Pancreas (tissue), 10 donors: Measurements from ENCODE around the gene CDH13. TPM values are rescaled to one million over a fixed set of nuclear protein-coding genes. Genes with fewer than 3 reads are reported as not detected.

ENCODE experiments used
- ATAC-seq, 4 donors: fragments of 200-7000 bp; cut with Tn5 transposase; one replicate each; pipeline versions ENCODE4 v1.8.0 to v1.9.1; 2020; ENCODE audit warnings: mild to moderate bottlenecking in 4 of 4, moderate library complexity in 4 of 4
- DNase-seq, 6 donors: peaks; one replicate each; pipeline ENCODE4 v3.0.0-alpha.2; 2020
- FAIRE-seq: peaks from 2 replicates; lab custom pipeline; 2012; peaks lifted over from hg19 to GRCh38; lab: Jason Lieb, UNC
- H3K27ac ChIP-seq, 4 donors: fragments of 200-600 bp; sonication (generic); 1 replicate in 3 of 4; 2 replicates in 1 of 4; pipeline versions ENCODE4 v1.5.0 to v1.8.0; 2020
- H3K27me3 ChIP-seq, 4 donors: fragments of 200-600 bp; one replicate each; pipeline ENCODE4 v1.8.0; 2021
- H3K36me3 ChIP-seq, 3 donors: fragments of 200-600 bp; sonication (generic) in 1 of 3; one replicate each; pipeline versions ENCODE4 v1.5.0 to v1.8.0; 2020 to 2021
- H3K4me1 ChIP-seq, 3 donors: fragments of 200-600 bp; one replicate each; pipeline ENCODE4 v1.8.0; 2021
- H3K4me3 ChIP-seq, 4 donors: fragments of 200-600 bp; sonication (generic) in 2 of 4; one replicate each; pipeline versions ENCODE4 v1.5.0 to v1.8.0; 2020 to 2021
- H3K9me3 ChIP-seq, 4 donors: fragments of 200-600 bp; one replicate each; pipeline ENCODE4 v1.8.0; 2021
- WGBS, 2 donors: extraction: QIAGEN DNeasy Blood & Tissue Kit; methylation state at CpG; one replicate each; pipeline ENCODE4 v1.1.7; 2013; 5-methylcytosine and 5-hydroxymethylcytosine counted together
- intact Hi-C, 3 donors: fragments of 100-400 bp; cut with DNase I; formaldehyde crosslinking; loops; one replicate each; pipeline versions ENCODE4 v1.11.1 to v1.14.2; 2022
- polyA plus RNA-seq, 2 donors: library from polyadenylated mRNA; stranded (reverse); fragments of 200-250 nt; gene quantifications; one replicate each; pipeline ENCODE4 v1.2.3, GENCODE V29; 2013
- total RNA-seq, 6 donors: library from RNA; stranded (reverse); fragmentation: NEBNext Ultra II Directional in 4 of 6; extraction: Animal tissue kit (Norgen Biotek cat#: 25700) in 4 of 6; gene quantifications; one replicate each; pipeline versions ENCODE4 v1.2.1 to v1.2.4, GENCODE V29; 2021 to 2023
- TF ChIP-seq, protein P1 (sequence below), 4 donors: fragments of 200-600 bp; sonication (generic) in 3 of 4; IDR thresholded peaks; one replicate each; pipeline versions ENCODE4 v1.5.0 to v1.8.0; 2021; ENCODE audit warnings: antibody characterized with exemption in 4 of 4
- donor health status: healthy with polysubstance abuse.
- donor health status: DM: no; HTN: no; CAD: no; lungs with moderate emphysema.
- donor health status: DM: no; HTN: no; CAD: no.
- donor health status: control.
- donor health status: control.
- donor health status: Bipolar disorder and iron deficiency.
- donor health status: DM: yes; HTN: yes; CAD: no.
- donor health status: DM: no; HTN: no; CAD: no.
- donor health status: DM: no; HTN: no; CAD: no.
- donor health status: DM: yes; HTN: yes; CAD: no.

The CDH13 gene
- total and polyA plus RNA-seq, 8 donors, result 0.12 to 1.0 (median 0.37) TPM

DNA sequence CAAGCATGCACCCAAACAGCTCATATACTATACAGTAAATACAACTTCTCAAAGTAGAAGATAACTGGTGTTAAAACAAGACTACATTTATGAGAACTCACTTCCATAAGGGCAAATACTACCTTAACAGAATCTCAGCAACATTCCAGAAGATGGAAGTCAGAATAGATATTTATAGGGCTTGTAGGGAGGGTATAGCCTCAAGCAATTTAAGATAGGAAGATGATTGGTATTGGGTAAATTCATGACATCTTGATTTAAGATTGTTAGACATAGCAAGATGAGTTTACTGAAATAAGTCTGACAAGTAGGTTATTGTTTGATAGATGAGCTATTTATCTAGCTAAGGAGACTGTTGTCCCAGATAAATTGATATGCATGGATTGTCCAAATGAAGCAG, 250.2 kb downstream of the CDH13 start:
- FAIRE-seq, result no peak
- intact Hi-C loops, result no loop called here

DNA sequence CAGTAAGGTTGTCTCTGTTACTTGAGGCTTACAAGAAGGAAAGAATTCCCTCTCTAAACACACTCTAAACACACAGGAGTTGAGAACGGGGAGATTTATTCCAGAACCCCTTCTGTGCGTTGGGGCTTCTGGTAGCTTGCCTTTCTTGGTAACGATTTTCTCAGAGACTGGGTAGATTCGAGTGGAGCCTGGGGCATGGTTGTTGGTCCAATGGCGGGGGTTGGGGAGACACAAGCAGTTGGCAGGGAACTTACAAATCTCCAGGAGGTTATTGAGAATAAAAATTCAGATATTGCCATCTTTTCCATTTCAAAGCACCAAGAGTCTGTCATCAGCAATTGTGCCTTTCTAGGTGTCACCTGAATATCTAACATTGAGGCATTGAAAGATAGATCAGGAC, 251.7 kb downstream of the CDH13 start:
- Histone ChIP-seq H3K4me3 (no peak overlapping the region), H3K36me3 (no peaks in the 10 kb centered on the region), H3K27ac (no peak overlapping the region), H3K27me3 (no peaks in the 10 kb centered on the region), H3K9me3 (no peaks in the 10 kb centered on the region), H3K4me1 (no peaks in the 10 kb centered on the region)
- WGBS, 2 donors, result 61 to 72% methylated on average over 5 of the region's 5 CpGs
- intact Hi-C loops, result no loop called here
- FAIRE-seq (no peak), DNase-seq (no peak), ATAC-seq (no peak)
- TF ChIP-seq, protein P1, sequence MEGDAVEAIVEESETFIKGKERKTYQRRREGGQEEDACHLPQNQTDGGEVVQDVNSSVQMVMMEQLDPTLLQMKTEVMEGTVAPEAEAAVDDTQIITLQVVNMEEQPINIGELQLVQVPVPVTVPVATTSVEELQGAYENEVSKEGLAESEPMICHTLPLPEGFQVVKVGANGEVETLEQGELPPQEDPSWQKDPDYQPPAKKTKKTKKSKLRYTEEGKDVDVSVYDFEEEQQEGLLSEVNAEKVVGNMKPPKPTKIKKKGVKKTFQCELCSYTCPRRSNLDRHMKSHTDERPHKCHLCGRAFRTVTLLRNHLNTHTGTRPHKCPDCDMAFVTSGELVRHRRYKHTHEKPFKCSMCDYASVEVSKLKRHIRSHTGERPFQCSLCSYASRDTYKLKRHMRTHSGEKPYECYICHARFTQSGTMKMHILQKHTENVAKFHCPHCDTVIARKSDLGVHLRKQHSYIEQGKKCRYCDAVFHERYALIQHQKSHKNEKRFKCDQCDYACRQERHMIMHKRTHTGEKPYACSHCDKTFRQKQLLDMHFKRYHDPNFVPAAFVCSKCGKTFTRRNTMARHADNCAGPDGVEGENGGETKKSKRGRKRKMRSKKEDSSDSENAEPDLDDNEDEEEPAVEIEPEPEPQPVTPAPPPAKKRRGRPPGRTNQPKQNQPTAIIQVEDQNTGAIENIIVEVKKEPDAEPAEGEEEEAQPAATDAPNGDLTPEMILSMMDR (IDR thresholded peaks at IDR 0.05), result no peak

More for the DNA sequence above, 250.2 kb downstream of the CDH13 start:
- TF ChIP-seq, protein P1 (IDR thresholded peaks at IDR 0.05), result no peak
- DNase-seq (no peak), ATAC-seq (no peak)
- Histone ChIP-seq H3K4me1 (no peaks in the 10 kb centered on the region), H3K27ac (no peak overlapping the region), H3K36me3 (no peaks in the 10 kb centered on the region), H3K27me3 (no peaks in the 10 kb centered on the region), H3K9me3 (no peaks in the 10 kb centered on the region), H3K4me3 (no peak overlapping the region)

DNA sequence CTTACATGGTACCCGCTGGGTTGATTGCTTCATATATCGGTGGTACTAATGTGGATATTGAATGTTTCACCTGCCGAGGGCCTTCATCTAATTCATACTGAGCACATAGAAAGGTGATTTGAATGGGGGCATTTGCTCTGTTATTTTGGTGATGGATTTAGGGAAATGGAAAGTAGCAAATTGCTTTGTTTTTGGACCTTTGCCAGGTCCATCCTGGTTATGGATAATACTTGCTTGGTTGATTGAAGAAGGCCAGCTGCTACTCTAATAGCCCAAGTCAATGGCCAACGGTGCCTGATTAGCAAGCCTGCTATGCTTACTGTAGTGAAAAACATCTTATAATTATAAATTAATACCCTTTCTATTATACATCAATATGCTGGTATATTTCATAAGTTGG, 253.6 kb downstream of the CDH13 start:
- H3K27me3 ChIP-seq, result no peaks in the 10 kb centered on the region
- WGBS, 2 donors, result 79 to 85% methylated on average over 4 of the region's 4 CpGs
- ATAC-seq (no peak), FAIRE-seq (no peak), DNase-seq (no peak)
- no peaks in the 10 kb centered on the region for H3K9me3 ChIP-seq
- H3K36me3 ChIP-seq, result no peaks in the 10 kb centered on the region
- H3K4me1 ChIP-seq, result no peaks in the 10 kb centered on the region
- no peak overlapping the region for H3K27ac ChIP-seq
- TF ChIP-seq, protein P1 (IDR thresholded peaks at IDR 0.05), result no peak
- intact Hi-C loops, result no loop called here
- H3K4me3 ChIP-seq, result no peak overlapping the region

DNA sequence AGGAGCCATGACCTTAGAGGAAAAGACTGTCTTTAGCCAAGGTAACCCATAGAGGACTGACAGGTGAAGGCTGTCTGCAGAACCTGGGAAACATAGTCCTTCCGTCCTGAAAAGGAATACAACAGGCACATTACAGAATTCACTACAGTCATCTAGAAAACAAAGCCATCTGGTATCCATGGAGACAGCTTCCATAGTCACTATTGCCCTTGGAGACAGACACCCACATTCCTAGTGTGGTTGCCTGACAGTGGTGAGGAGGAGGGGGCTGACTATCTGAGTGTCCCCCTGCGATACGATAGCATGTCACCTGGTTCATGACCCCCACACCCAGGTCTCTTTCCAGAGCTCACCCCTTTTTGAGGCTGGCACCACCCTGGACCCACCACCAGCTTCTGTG, 254.7 kb downstream of the CDH13 start:
- no peak overlapping the region for H3K27ac ChIP-seq
- FAIRE-seq, result no peak

DNA sequence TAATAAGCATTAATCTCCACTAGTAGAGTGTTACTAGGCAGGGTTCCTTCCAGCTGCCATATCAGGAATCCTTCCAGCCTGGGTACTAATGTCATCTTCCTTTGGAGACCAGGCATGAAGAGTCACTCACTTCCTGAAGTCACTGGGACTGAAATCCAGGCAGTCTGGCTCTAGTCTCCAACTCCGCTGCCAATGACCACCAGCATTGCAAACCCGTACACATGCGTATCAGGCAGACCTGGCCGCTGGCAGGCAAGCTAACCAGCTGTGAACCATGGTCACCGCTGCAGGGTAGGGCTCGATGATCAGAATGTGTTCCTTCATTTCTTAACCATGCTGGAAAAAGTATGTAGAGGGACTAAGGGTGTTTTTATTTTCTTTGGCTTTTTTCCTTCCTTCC, 255.5 kb downstream of the CDH13 start:
- 77 to 84% methylated on average over 6 of the region's 6 CpGs for WGBS, 2 donors
- no peak overlapping the region for H3K4me3 ChIP-seq
- H3K27ac ChIP-seq, result no peak overlapping the region
- no peaks in the 10 kb centered on the region for H3K36me3 ChIP-seq
- FAIRE-seq (no peak), ATAC-seq (no peak), DNase-seq (no peak)
- H3K27me3 ChIP-seq, result no peaks in the 10 kb centered on the region
- no peaks in the 10 kb centered on the region for H3K9me3 ChIP-seq
- intact Hi-C loops, result no loop called here
- no peaks in the 10 kb centered on the region for H3K4me1 ChIP-seq
- TF ChIP-seq, protein P1 (IDR thresholded peaks at IDR 0.05), result no peak

More for the DNA sequence above, 254.7 kb downstream of the CDH13 start:
- Histone ChIP-seq H3K4me3 (no peak overlapping the region), H3K36me3 (no peaks in the 10 kb centered on the region), H3K27me3 (no peaks in the 10 kb centered on the region), H3K9me3 (no peaks in the 10 kb centered on the region), H3K4me1 (no peaks in the 10 kb centered on the region)
- DNase-seq, result no peak
- ATAC-seq, result no peak
- intact Hi-C loops, result no loop called here
- TF ChIP-seq, protein P1 (IDR thresholded peaks at IDR 0.05), result no peak
- WGBS, 2 donors, result 80 to 84% methylated on average over 3 of the region's 3 CpGs
